ENCODE measurements around the gene GABBR2. TPM values are rescaled to one million over a fixed set of nuclear protein-coding genes. Genes with fewer than 3 reads are reported as not detected.
A peak's percentile ranks its signal among the peaks of the same experiment; 100 is the strongest.

GABBR2 gene
- total and polyA plus RNA-seq, 7 experiments from 2014 or later, result not detected

- no peaks in the 10 kb centered on the region for H3K36me3 Mint-ChIP-seq
- ATAC-seq, result no peak
- POLR2A ChIA-PET, result no interaction called here
Observed at GRCh38 chr9:98260635-98261034, 448.1 kb downstream of the GABBR2 start.

GRCh38 chr9:98259791-98260190 is 448.9 kb downstream of the GABBR2 start:
- ATAC-seq, result no peak
- Histone ChIP-seq H3K4me3 (ENCODE audit: low read length) (no peak overlapping the region), H3K36me3 (ENCODE audit: control insufficient read depth in 2 of 3, insufficient read depth in 3 of 3, low read length in 3 of 3) (peaks cover 0 to 8% (median 0%) of the 10 kb centered on the region in 3 experiments), H3K9me3 (ENCODE audit: control insufficient read depth in 2 of 3, low read length in 3 of 3) (no peaks in the 10 kb centered on the region), H3K27me3 (ENCODE audit: control insufficient read depth in 2 of 2, insufficient read depth in 2 of 2, low read length in 2 of 2) (no peaks in the 10 kb centered on the region), H3K27ac (ENCODE audit: low read depth, low read length) (no peak overlapping the region), H3K4me1 (ENCODE audit: control insufficient read depth in 2 of 2, insufficient read depth in 2 of 2, low read length in 2 of 2) (peaks cover 3 to 12% of the 10 kb centered on the region in 2 donors)
- Mint-ChIP-seq H3K27ac (no peak overlapping the region), H3K4me3 (no peak overlapping the region), H3K4me1 (peaks cover 2 to 10% (median 8%) of the 10 kb centered on the region in 7 donors), H3K27me3 (peaks cover 0 to 7% (median 0%) of the 10 kb centered on the region in 5 donors), H3K36me3 (no peaks in the 10 kb centered on the region), H3K9me3 (peaks cover 0 to 2% (median 0%) of the 10 kb centered on the region in 11 donors)
- no peak for DNase-seq
- intact Hi-C loops (cut with micrococcal nuclease), result loop anchor here (5.0 to 10.0 kb wide), 7 partner anchors 352 to 1605 kb away; partner anchors contain the start of genes ALG2 (in 2 of the 2), SEC61B (in 2 of the 2), ANKS6 (in 1 of the 2) and PRXL2C (in 1 of the 2)
- CTCF ChIA-PET, result interaction anchor here (0.7 to 1.2 kb wide), 7 partner anchors 33 to 1810 kb away, joined by 3 to 5 read pairs (median 3); no protein-coding TSS in a partner anchor
- POLR2A ChIA-PET, result interaction anchor here (0.6 to 0.7 kb wide), 4 partner anchors 38 to 355 kb away, joined by 3 to 8 read pairs (median 4); no protein-coding TSS in a partner anchor

More at GRCh38 chr9:98260635-98261034, 448.1 kb downstream of the GABBR2 start:
- Mint-ChIP-seq H3K4me1 (peaks cover 0 to 7% (median 5%) of the 10 kb centered on the region in 7 donors), H3K9me3 (peaks cover 0 to 2% (median 0%) of the 10 kb centered on the region in 11 donors), H3K27ac (no peak overlapping the region), H3K4me3 (no peak overlapping the region), H3K27me3 (peaks cover 0 to 9% (median 0%) of the 10 kb centered on the region in 5 donors)
- intact Hi-C loops (cut with micrococcal nuclease), result no loop called here
- Histone ChIP-seq H3K4me3 (ENCODE audit: low read length) (no peak overlapping the region), H3K27ac (ENCODE audit: low read depth, low read length) (no peak overlapping the region), H3K4me1 (ENCODE audit: control insufficient read depth in 2 of 2, insufficient read depth in 2 of 2, low read length in 2 of 2) (peaks cover 0 to 6% of the 10 kb centered on the region in 2 donors), H3K9me3 (ENCODE audit: control insufficient read depth in 2 of 3, low read length in 3 of 3) (no peaks in the 10 kb centered on the region), H3K27me3 (ENCODE audit: control insufficient read depth in 2 of 2, insufficient read depth in 2 of 2, low read length in 2 of 2) (no peaks in the 10 kb centered on the region), H3K36me3 (ENCODE audit: control insufficient read depth in 2 of 3, insufficient read depth in 3 of 3, low read length in 3 of 3) (peaks cover 0 to 8% (median 0%) of the 10 kb centered on the region in 3 experiments)
- CTCF ChIA-PET, result interaction anchor here (1.2 kb wide), 1 partner anchor 56 kb away, joined by 3 read pairs; no protein-coding TSS in a partner anchor
- no peak for DNase-seq

GRCh38 chr9:98256756-98257155 is 452.0 kb downstream of the GABBR2 start:
- POLR2A ChIA-PET, result interaction anchor here (0.5 to 5.1 kb wide), 41 partner anchors 15 to 1806 kb away, joined by 3 to 70 read pairs (median 5); partner anchors contain the start of genes ANP32B, CORO2A, NANS and NCBP1
- peaks cover 0 to 8% (median 0%) of the 10 kb centered on the region in 3 experiments for H3K36me3 ChIP-seq (ENCODE audit: control insufficient read depth in 2 of 3, insufficient read depth in 3 of 3, low read length in 3 of 3)
- Mint-ChIP-seq H3K4me3 (peak overlapping the region; percentile 96 to 99 (median 97)), H3K27me3 (peaks cover 0 to 13% (median 0%) of the 10 kb centered on the region in 5 donors), H3K4me1 (peaks cover 23 to 39% (median 32%) of the 10 kb centered on the region in 7 donors), H3K36me3 (no peaks in the 10 kb centered on the region), H3K9me3 (peaks cover 0 to 2% (median 0%) of the 10 kb centered on the region in 11 donors), H3K27ac (peak overlapping the region; percentile 90 to 99 (median 97))
- CTCF ChIA-PET, result interaction anchor here (0.6 to 2.1 kb wide), 13 partner anchors 28 to 1645 kb away, joined by 3 to 15 read pairs (median 3); partner anchors contain the start of gene TRIM14
- peak overlapping the region; percentile 80 for H3K4me3 ChIP-seq (ENCODE audit: low read length)
- H3K9me3 ChIP-seq (ENCODE audit: control insufficient read depth in 2 of 3, low read length in 3 of 3), result no peaks in the 10 kb centered on the region
- no peaks in the 10 kb centered on the region for H3K27me3 ChIP-seq (ENCODE audit: control insufficient read depth in 2 of 2, insufficient read depth in 2 of 2, low read length in 2 of 2)
- peak in 7 of 9 donors; percentile 40 to 58 (median 50) for DNase-seq
- peak overlapping the region; percentile 78 for H3K27ac ChIP-seq (ENCODE audit: low read depth, low read length)
- ATAC-seq, result no peak
- H3K4me1 ChIP-seq (ENCODE audit: control insufficient read depth in 2 of 2, insufficient read depth in 2 of 2, low read length in 2 of 2), result peaks cover 11 to 23% of the 10 kb centered on the region in 2 donors
- intact Hi-C loops (cut with micrococcal nuclease), result loop anchor here (1.0 to 10.0 kb wide), 9 partner anchors 138 to 1602 kb away; partner anchors contain the start of genes ALG2 (in 2 of the 2), ANKS6 (in 2 of the 2), SEC61B (in 2 of the 2) and PRXL2C (in 1 of the 2)

GRCh38 chr9:98255578-98256296 is 453.0 kb downstream of the GABBR2 start, which contains the start of gene TBC1D2:
TSS of gene TBC1D2 (minus strand) at chr9:98255649. CDS start at chr9:98255541, 108 bp downstream.
- Histone ChIP-seq H3K9me3 (ENCODE audit: control insufficient read depth in 2 of 3, low read length in 3 of 3) (no peaks in the 10 kb centered on the region), H3K4me3 (ENCODE audit: low read length) (peak within 1 kb of the TSS; percentile 80), H3K36me3 (ENCODE audit: control insufficient read depth in 2 of 3, insufficient read depth in 3 of 3, low read length in 3 of 3) (peaks cover 0 to 8% (median 0%) of the 10 kb centered on the region in 3 experiments), H3K4me1 (ENCODE audit: control insufficient read depth in 2 of 2, insufficient read depth in 2 of 2, low read length in 2 of 2) (peaks cover 11 to 23% of the 10 kb centered on the region in 2 donors), H3K27me3 (ENCODE audit: control insufficient read depth in 2 of 2, insufficient read depth in 2 of 2, low read length in 2 of 2) (no peaks in the 10 kb centered on the region), H3K27ac (ENCODE audit: low read depth, low read length) (peak within 1 kb of the TSS; percentile 78)
- peaks cover 0 to 13% (median 0%) of the 10 kb centered on the region in 5 donors for H3K27me3 Mint-ChIP-seq
- H3K36me3 Mint-ChIP-seq, result peaks cover 0 to 4% (median 2%) of the 10 kb centered on the region in 5 donors
- H3K9me3 Mint-ChIP-seq, result peaks cover 0 to 2% (median 0%) of the 10 kb centered on the region in 11 donors
- intact Hi-C loops (cut with micrococcal nuclease), result loop anchor here (1.0 to 10.0 kb wide), 24 partner anchors 8 to 1601 kb away; partner anchors contain the start of genes ALG2 (in 2 of the 2), ANKS6 (in 2 of the 2), ANP32B (in 2 of the 2) and SEC61B (in 2 of the 2)
- peak; percentile 96 for ATAC-seq
- H3K4me1 Mint-ChIP-seq, result peaks cover 24 to 45% (median 32%) of the 10 kb centered on the region in 7 donors
- peak; percentile 96 to 98 (median 98) for DNase-seq
- ChIA-PET POLR2A (interaction anchor here (0.5 to 5.1 kb wide), 41 partner anchors 10 to 1805 kb away, joined by 3 to 70 read pairs (median 4); partner anchors contain the start of genes ANKS6, ANP32B, CORO2A and NANS), CTCF (interaction anchor here (0.5 to 2.1 kb wide), 14 partner anchors 9 to 333 kb away, joined by 3 to 15 read pairs (median 3); partner anchors contain the start of genes TRIM14 and TRMO)
- peak within 1 kb of the TSS; percentile 96 to 99 (median 97) for H3K4me3 Mint-ChIP-seq
- peak within 1 kb of the TSS; percentile 90 to 99 (median 97) for H3K27ac Mint-ChIP-seq

GRCh38 chr9:98255061-98255577 is 453.6 kb downstream of the GABBR2 start:
- H3K27ac ChIP-seq (ENCODE audit: low read depth, low read length), result peak overlapping the region; percentile 78
- H3K36me3 ChIP-seq (ENCODE audit: control insufficient read depth in 2 of 3, insufficient read depth in 3 of 3, low read length in 3 of 3), result peaks cover 0 to 8% (median 0%) of the 10 kb centered on the region in 3 experiments
- Mint-ChIP-seq H3K4me1 (peaks cover 27 to 45% (median 32%) of the 10 kb centered on the region in 7 donors), H3K36me3 (peaks cover 0 to 7% (median 4%) of the 10 kb centered on the region in 5 donors), H3K27ac (peak overlapping the region; percentile 79 to 99 (median 95)), H3K4me3 (peak overlapping the region; percentile 96 to 99 (median 97)), H3K9me3 (peaks cover 0 to 2% (median 0%) of the 10 kb centered on the region in 11 donors), H3K27me3 (peaks cover 0 to 13% (median 0%) of the 10 kb centered on the region in 5 donors)
- no peak for ATAC-seq
- H3K27me3 ChIP-seq (ENCODE audit: control insufficient read depth in 2 of 2, insufficient read depth in 2 of 2, low read length in 2 of 2), result no peaks in the 10 kb centered on the region
- H3K4me1 ChIP-seq (ENCODE audit: control insufficient read depth in 2 of 2, insufficient read depth in 2 of 2, low read length in 2 of 2), result peaks cover 11 to 23% of the 10 kb centered on the region in 2 donors
- H3K4me3 ChIP-seq (ENCODE audit: low read length), result peak overlapping the region; percentile 80
- no peak for DNase-seq
- ChIA-PET CTCF (interaction anchor here (0.5 to 2.1 kb wide), 8 partner anchors 9 to 332 kb away, joined by 3 to 9 read pairs (median 4); partner anchors contain the start of genes TRIM14 and TRMO), POLR2A (interaction anchor here (0.7 to 5.1 kb wide), 30 partner anchors 9 to 1804 kb away, joined by 3 to 70 read pairs (median 5); partner anchors contain the start of genes ANKS6, ANP32B, CORO2A and NANS)
- intact Hi-C loops (cut with micrococcal nuclease), result loop anchor here (1.0 to 10.0 kb wide), 23 partner anchors 8 to 1600 kb away; partner anchors contain the start of genes ALG2 (in 2 of the 2), ANP32B (in 2 of the 2), SEC61B (in 2 of the 2) and XPA (in 2 of the 2)
- H3K9me3 ChIP-seq (ENCODE audit: control insufficient read depth in 2 of 3, low read length in 3 of 3), result no peaks in the 10 kb centered on the region

Measured in naive thymus-derived CD4-positive, alpha-beta T cell (primary cell).